ENCODE measurements around the gene DDX39A. TPM values are rescaled to one million over a fixed set of nuclear protein-coding genes. Genes with fewer than 3 reads are reported as not detected.
A peak's percentile ranks its signal among the peaks of the same experiment; 100 is the strongest.
"Not testable (repeated sequence)": the region's sequence is repeated elsewhere in the genome, so short reads cannot be mapped to it uniquely, and the experiment has no call there.

Gene DDX39A
- polyA plus RNA-seq, 4 donors = 45.0 to 66.6 (median 62.1) TPM

- DNase-seq (ENCODE audit: low read depth in 4 of 4, low spot score in 2 of 4) = no peak
These were observed 49.6 kb downstream of the DDX39A start for GRCh38 chr19:14369399-14370168.

GRCh38 chr19:14368011-14368513 is 51.1 kb downstream of the DDX39A start:
- DNase-seq (ENCODE audit: low read depth in 4 of 4, low spot score in 2 of 4) = no peak

GRCh38 chr19:14367016-14367415 is 52.1 kb downstream of the DDX39A start:
- DNase-seq (ENCODE audit: low read depth in 4 of 4, low spot score in 2 of 4) = no peak

- peak in 1 of 4 donors; percentile 68 for DNase-seq (ENCODE audit: low read depth in 4 of 4, low spot score in 2 of 4)
These were observed 52.6 kb downstream of the DDX39A start for GRCh38 chr19:14366529-14366928.

- not testable (repeated sequence) for DNase-seq (ENCODE audit: low read depth in 4 of 4, low spot score in 2 of 4)
These were observed 55.1 kb downstream of the DDX39A start for GRCh38 chr19:14364098-14364443.

GRCh38 chr19:14363183-14364097 is 55.7 kb downstream of the DDX39A start:
- DNase-seq (ENCODE audit: low read depth in 4 of 4, low spot score in 2 of 4) = peak in 3 of 4 donors; percentile 79 to 84 (median 79)

- DNase-seq (ENCODE audit: low read depth in 4 of 4, low spot score in 2 of 4) = no peak
These were observed 57.3 kb downstream of the DDX39A start for GRCh38 chr19:14361824-14362223.

Other genes starting within 250 kb of the DDX39A start
- gene ADGRL1, start 213.2 kb downstream of the DDX39A start, polyA plus RNA-seq (ENCODE audit: insufficient read length in 4 of 4) = 10 to 100 TPM; 31.4 to 62.2 (median 48.9) TPM
- 10 to 100 TPM; 16.3 to 30.1 (median 21.3) TPM for gene ADGRE5, start 37.9 kb downstream of the DDX39A start, polyA plus RNA-seq (ENCODE audit: insufficient read length in 4 of 4)
- 100 to 1,000 TPM in 2 of 4 donors, 10 to 100 TPM in 2; 87.7 to 129 (median 97.5) TPM for gene PKN1, start 14.0 kb upstream of the DDX39A start, polyA plus RNA-seq (ENCODE audit: insufficient read length in 4 of 4)
- 10 to 100 TPM in 1 of 4 donors, 1 to 10 TPM in 3; 3.2 to 10.2 (median 6.7) TPM for gene PTGER1, start 56.0 kb upstream of the DDX39A start, polyA plus RNA-seq (ENCODE audit: insufficient read length in 4 of 4)
- gene GIPC1, start 76.8 kb upstream of the DDX39A start, polyA plus RNA-seq (ENCODE audit: insufficient read length in 4 of 4) = 100 to 1,000 TPM in 2 of 4 donors, 10 to 100 TPM in 2; 69.6 to 117 (median 91.1) TPM
- gene DNAJB1, start 99.1 kb upstream of the DDX39A start, polyA plus RNA-seq (ENCODE audit: insufficient read length in 4 of 4) = 100 to 1,000 TPM in 2 of 4 donors, 10 to 100 TPM in 2; 91.5 to 104 (median 101) TPM
- 100 to 1,000 TPM; 122 to 154 (median 143) TPM for gene TECR, start 110.3 kb upstream of the DDX39A start, polyA plus RNA-seq (ENCODE audit: insufficient read length in 4 of 4)
- 100 to 1,000 TPM in 2 of 4 donors, 10 to 100 TPM in 2; 90.3 to 158 (median 120) TPM for gene NDUFB7, start 152.7 kb upstream of the DDX39A start, polyA plus RNA-seq (ENCODE audit: insufficient read length in 4 of 4)
- under 1 TPM in 2 of 4 donors, not detected in 2; 0.23 to 0.26 TPM for gene CLEC17A, start 163.7 kb upstream of the DDX39A start, polyA plus RNA-seq (ENCODE audit: insufficient read length in 4 of 4)